ENCODE measurements around the gene SLC7A8. TPM values are rescaled to one million over a fixed set of nuclear protein-coding genes. Genes with fewer than 3 reads are reported as not detected.

Gene SLC7A8
- total RNA-seq, 2 experiments from 2014 or later: 0.73 to 0.80 TPM

DNA sequence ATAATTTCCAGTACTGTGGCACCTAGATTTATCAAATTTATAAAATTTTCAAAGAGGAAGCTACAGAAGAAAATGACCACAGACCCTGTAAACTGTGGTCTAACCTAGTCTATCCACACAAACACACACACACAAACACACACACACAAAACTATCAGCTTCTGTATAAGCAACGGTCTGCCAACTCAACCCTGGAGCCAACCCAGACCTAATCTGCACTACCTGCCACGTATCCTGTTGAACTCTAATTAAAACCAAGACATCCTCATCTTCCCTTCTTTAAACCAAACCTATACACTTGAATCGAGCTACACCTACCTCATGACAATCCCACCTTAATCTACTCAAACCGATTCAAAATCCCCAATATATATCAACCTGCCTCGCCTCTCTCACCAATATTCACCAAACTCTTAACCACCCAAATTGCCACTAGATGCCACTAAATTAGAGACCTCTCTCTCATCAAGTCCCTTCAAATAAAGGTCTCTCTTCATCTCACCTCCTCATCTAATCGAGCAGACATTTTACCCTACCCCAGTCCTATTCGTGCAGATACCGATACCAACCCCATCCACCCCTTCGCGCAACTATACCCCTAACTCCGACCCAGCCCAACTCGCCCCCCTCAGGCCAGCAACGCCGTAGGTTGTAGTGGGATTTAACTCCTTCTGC is 89.3 kb downstream of the SLC7A8 start:
- intact Hi-C loops (cut with DNase I, micrococcal nuclease): loop anchor here (2.0 to 10.0 kb wide), 6 partner anchors 15 to 471 kb away; partner anchors contain the start of genes AP1G2 (in 1 of the 2), HOMEZ (in 1 of the 2), OXA1L (in 1 of the 2) and PABPN1 (in 1 of the 2)
- ChIA-PET CTCF (interaction anchor here (0.8 to 4.4 kb wide), 13 partner anchors 13 to 165 kb away, joined by 3 to 32 read pairs (median 5); partner anchors contain the start of gene PRMT5), POLR2A (interaction anchor here (0.6 to 5.0 kb wide), 46 partner anchors 8 to 1789 kb away, joined by 3 to 135 read pairs (median 5); partner anchors contain the start of genes AJUBA, CDH24, CEBPE and CHD8)
- Histone ChIP-seq H3K36me3 (ENCODE audit: insufficient read depth, low read length) (peaks cover 56% of the 10 kb centered on the region), H3K4me3 (ENCODE audit: low read length) (peak overlapping the region; percentile 81), H3K27me3 (ENCODE audit: control insufficient read depth in 1 of 2, insufficient read depth in 2 of 2, low read length in 2 of 2) (no peaks in the 10 kb centered on the region), H3K9me3 (ENCODE audit: control insufficient read depth in 1 of 2, insufficient read depth in 1 of 2, low read length in 2 of 2) (no peaks in the 10 kb centered on the region), H3K27ac (ENCODE audit: low read depth in 1 of 2, low read length in 2 of 2) (peak overlapping the region; percentile 95 to 97), H3K4me1 (ENCODE audit: insufficient read depth, low read length) (peaks cover 29% of the 10 kb centered on the region)
- Mint-ChIP-seq H3K27me3 (no peaks in the 10 kb centered on the region), H3K27ac (no peak overlapping the region), H3K9me3 (no peaks in the 10 kb centered on the region), H3K36me3 (ENCODE audit: low read depth) (peaks cover 56% of the 10 kb centered on the region), H3K4me1 (ENCODE audit: low read depth) (peaks cover 47% of the 10 kb centered on the region), H3K4me3 (no peak overlapping the region)
- TF ChIP-seq, protein P1, sequence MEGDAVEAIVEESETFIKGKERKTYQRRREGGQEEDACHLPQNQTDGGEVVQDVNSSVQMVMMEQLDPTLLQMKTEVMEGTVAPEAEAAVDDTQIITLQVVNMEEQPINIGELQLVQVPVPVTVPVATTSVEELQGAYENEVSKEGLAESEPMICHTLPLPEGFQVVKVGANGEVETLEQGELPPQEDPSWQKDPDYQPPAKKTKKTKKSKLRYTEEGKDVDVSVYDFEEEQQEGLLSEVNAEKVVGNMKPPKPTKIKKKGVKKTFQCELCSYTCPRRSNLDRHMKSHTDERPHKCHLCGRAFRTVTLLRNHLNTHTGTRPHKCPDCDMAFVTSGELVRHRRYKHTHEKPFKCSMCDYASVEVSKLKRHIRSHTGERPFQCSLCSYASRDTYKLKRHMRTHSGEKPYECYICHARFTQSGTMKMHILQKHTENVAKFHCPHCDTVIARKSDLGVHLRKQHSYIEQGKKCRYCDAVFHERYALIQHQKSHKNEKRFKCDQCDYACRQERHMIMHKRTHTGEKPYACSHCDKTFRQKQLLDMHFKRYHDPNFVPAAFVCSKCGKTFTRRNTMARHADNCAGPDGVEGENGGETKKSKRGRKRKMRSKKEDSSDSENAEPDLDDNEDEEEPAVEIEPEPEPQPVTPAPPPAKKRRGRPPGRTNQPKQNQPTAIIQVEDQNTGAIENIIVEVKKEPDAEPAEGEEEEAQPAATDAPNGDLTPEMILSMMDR (IDR thresholded peaks at IDR 0.05): no peak
- ATAC-seq (ENCODE audit: poor library complexity) (no peak), DNase-seq (no peak)

GRCh38 chr14:23093526-23093925 is 89.9 kb downstream of the SLC7A8 start:
- DNase-seq (no peak), ATAC-seq (ENCODE audit: poor library complexity) (no peak)
- ChIA-PET POLR2A (interaction anchor here (2.4 to 5.0 kb wide), 7 partner anchors 16 to 504 kb away, joined by 12 to 135 read pairs (median 35); partner anchors contain the start of genes CEBPE, DAD1, HAUS4 and PABPN1), CTCF (interaction anchor here (1.0 to 4.4 kb wide), 5 partner anchors 16 to 87 kb away, joined by 4 to 32 read pairs (median 7); no protein-coding TSS in a partner anchor)
- H3K36me3 ChIP-seq (ENCODE audit: insufficient read depth, low read length): peaks cover 56% of the 10 kb centered on the region
- no peaks in the 10 kb centered on the region for H3K27me3 ChIP-seq (ENCODE audit: control insufficient read depth in 1 of 2, insufficient read depth in 2 of 2, low read length in 2 of 2)
- Mint-ChIP-seq H3K27me3 (no peaks in the 10 kb centered on the region), H3K4me1 (ENCODE audit: low read depth) (peaks cover 45% of the 10 kb centered on the region), H3K36me3 (ENCODE audit: low read depth) (peaks cover 56% of the 10 kb centered on the region), H3K27ac (no peak overlapping the region), H3K9me3 (no peaks in the 10 kb centered on the region), H3K4me3 (peak overlapping the region; percentile 78)
- H3K27ac ChIP-seq (ENCODE audit: low read depth in 1 of 2, low read length in 2 of 2): no peak overlapping the region
- peak overlapping the region; percentile 81 for H3K4me3 ChIP-seq (ENCODE audit: low read length)
- H3K9me3 ChIP-seq (ENCODE audit: control insufficient read depth in 1 of 2, insufficient read depth in 1 of 2, low read length in 2 of 2): no peaks in the 10 kb centered on the region
- H3K4me1 ChIP-seq (ENCODE audit: insufficient read depth, low read length): peaks cover 29% of the 10 kb centered on the region
- intact Hi-C loops (cut with DNase I, micrococcal nuclease): loop anchor here (2.0 to 10.0 kb wide), 5 partner anchors 15 to 471 kb away; partner anchors contain the start of genes AP1G2 (in 1 of the 2), HOMEZ (in 1 of the 2), OXA1L (in 1 of the 2) and PABPN1 (in 1 of the 2)
- TF ChIP-seq, protein P1 (IDR thresholded peaks at IDR 0.05): no peak

DNA sequence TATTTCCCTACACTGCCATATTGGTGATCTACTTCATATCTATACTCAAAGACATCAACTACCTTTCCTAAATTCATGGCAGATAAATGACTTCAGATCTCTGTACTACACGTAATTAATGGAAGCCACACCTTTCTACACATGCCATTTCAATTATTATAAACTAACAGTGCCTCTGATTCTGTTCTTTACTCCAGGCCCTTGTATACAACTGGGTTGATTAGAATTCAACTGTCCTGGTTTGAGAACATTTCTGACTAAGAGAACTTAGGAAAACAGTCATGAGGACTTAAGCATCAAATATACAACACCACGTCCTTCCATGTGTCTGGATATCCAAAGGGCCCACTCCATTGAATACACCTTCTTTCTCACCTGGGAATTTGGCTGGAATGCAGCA is 90.4 kb downstream of the SLC7A8 start:
- TF ChIP-seq, protein P1 (IDR thresholded peaks at IDR 0.05): no peak
- Mint-ChIP-seq H3K9me3 (no peaks in the 10 kb centered on the region), H3K4me1 (ENCODE audit: low read depth) (peaks cover 45% of the 10 kb centered on the region), H3K27me3 (no peaks in the 10 kb centered on the region), H3K4me3 (peak overlapping the region; percentile 78), H3K36me3 (ENCODE audit: low read depth) (peaks cover 56% of the 10 kb centered on the region), H3K27ac (peak overlapping the region; percentile 40)
- no peaks in the 10 kb centered on the region for H3K9me3 ChIP-seq (ENCODE audit: control insufficient read depth in 1 of 2, insufficient read depth in 1 of 2, low read length in 2 of 2)
- no peaks in the 10 kb centered on the region for H3K27me3 ChIP-seq (ENCODE audit: control insufficient read depth in 1 of 2, insufficient read depth in 2 of 2, low read length in 2 of 2)
- POLR2A ChIA-PET: interaction anchor here (1.2 kb wide), 1 partner anchor 209 kb away, joined by 4 read pairs; the partner anchor contains the start of gene PPP1R3E
- peaks cover 29% of the 10 kb centered on the region for H3K4me1 ChIP-seq (ENCODE audit: insufficient read depth, low read length)
- H3K4me3 ChIP-seq (ENCODE audit: low read length): no peak overlapping the region
- ATAC-seq (ENCODE audit: poor library complexity) (no peak), DNase-seq (no peak)
- intact Hi-C loops (cut with DNase I, micrococcal nuclease): loop anchor here (2.0 to 10.0 kb wide), 5 partner anchors 14 to 472 kb away; partner anchors contain the start of genes AP1G2 (in 1 of the 2), HOMEZ (in 1 of the 2), OXA1L (in 1 of the 2) and PABPN1 (in 1 of the 2)
- no peak overlapping the region for H3K27ac ChIP-seq (ENCODE audit: low read depth in 1 of 2, low read length in 2 of 2)
- peaks cover 56% of the 10 kb centered on the region for H3K36me3 ChIP-seq (ENCODE audit: insufficient read depth, low read length)
- CTCF ChIA-PET: interaction anchor here (1.2 to 1.7 kb wide), 3 partner anchors 16 to 86 kb away, joined by 3 to 8 read pairs (median 6); no protein-coding TSS in a partner anchor
